ENCODE data around the gene DOLPP1. TPM values are rescaled to one million over a fixed set of nuclear protein-coding genes. Genes with fewer than 3 reads are reported as not detected.

DOLPP1 gene
- total and polyA plus RNA-seq, 8 donors, result 4.2 to 10.5 (median 6.7) TPM

- WGBS, 2 donors, result 62 to 81% methylated on average over 3 of the region's 3 CpGs
- DNase-seq (no peak), ATAC-seq (no peak), FAIRE-seq (no peak)
- H3K27me3 ChIP-seq, result no peaks in the 10 kb centered on the region
- no peak overlapping the region for H3K27ac ChIP-seq
- intact Hi-C loops (cut with DNase I), result loop anchor here in 2 of 3 donors (5.0 to 10.0 kb wide), 3 partner anchors 42 to 657 kb away; no protein-coding TSS in a partner anchor
- no peak overlapping the region for H3K4me3 ChIP-seq
- H3K4me1 ChIP-seq, result no peaks in the 10 kb centered on the region
- no peaks in the 10 kb centered on the region for H3K9me3 ChIP-seq
- peaks cover 0 to 4% (median 0%) of the 10 kb centered on the region in 3 donors for H3K36me3 ChIP-seq
- TF ChIP-seq CTCF (IDR thresholded peaks at IDR 0.05), result no peak
Observed at GRCh38 chr9:129130791-129131190, 49.9 kb downstream of the DOLPP1 start.

- no peak for FAIRE-seq
- intact Hi-C loops (cut with DNase I), result loop anchor here in 2 of 3 donors (5.0 to 10.0 kb wide), 3 partner anchors 41 to 656 kb away; no protein-coding TSS in a partner anchor
- Histone ChIP-seq H3K4me3 (no peak overlapping the region), H3K36me3 (peaks cover 0 to 4% (median 0%) of the 10 kb centered on the region in 3 donors), H3K9me3 (no peaks in the 10 kb centered on the region), H3K27ac (no peak overlapping the region), H3K27me3 (no peaks in the 10 kb centered on the region), H3K4me1 (no peaks in the 10 kb centered on the region)
- TF ChIP-seq CTCF (IDR thresholded peaks at IDR 0.05), result peak; percentile 96 to 98 (median 97)
- DNase-seq, result peak; percentile 66 to 92 (median 84)
- 41% methylated on average over 13 of the region's 13 CpGs for WGBS, 2 donors
- peak; percentile 83 to 97 (median 94) for ATAC-seq
Observed at GRCh38 chr9:129131300-129132145, 50.6 kb downstream of the DOLPP1 start.

GRCh38 chr9:129133082-129133481, 52.2 kb downstream of the DOLPP1 start:
- intact Hi-C loops (cut with DNase I), result loop anchor here in 2 of 3 donors (5.0 to 10.0 kb wide), 3 partner anchors 39 to 654 kb away; no protein-coding TSS in a partner anchor
- H3K4me1 ChIP-seq, result peaks cover 0 to 2% (median 0%) of the 10 kb centered on the region in 3 donors
- H3K27me3 ChIP-seq, result no peaks in the 10 kb centered on the region
- DNase-seq (no peak), FAIRE-seq (no peak), ATAC-seq (no peak)
- H3K4me3 ChIP-seq, result no peak overlapping the region
- H3K36me3 ChIP-seq, result peaks cover 0 to 9% (median 0%) of the 10 kb centered on the region in 3 donors
- 84 to 94% methylated on average over 4 of the region's 4 CpGs for WGBS, 2 donors
- no peak overlapping the region for H3K27ac ChIP-seq
- H3K9me3 ChIP-seq, result no peaks in the 10 kb centered on the region
- no peak for TF ChIP-seq CTCF (IDR thresholded peaks at IDR 0.05)

- ATAC-seq, result no peak
- no peak for FAIRE-seq
- intact Hi-C loops (cut with DNase I), result loop anchor here (5.0 to 10.0 kb wide), 2 partner anchors 477 to 479 kb away; no protein-coding TSS in a partner anchor
- Histone ChIP-seq H3K27ac (no peak overlapping the region), H3K4me3 (no peak overlapping the region), H3K9me3 (no peaks in the 10 kb centered on the region), H3K4me1 (peaks cover 7 to 22% (median 8%) of the 10 kb centered on the region in 3 donors), H3K27me3 (no peaks in the 10 kb centered on the region), H3K36me3 (peaks cover 0 to 5% (median 0%) of the 10 kb centered on the region in 3 donors)
- no peak for TF ChIP-seq CTCF (IDR thresholded peaks at IDR 0.05)
- WGBS, 2 donors, result 82 to 84% methylated on average over 6 of the region's 6 CpGs
- no peak for DNase-seq
Observed at GRCh38 chr9:129135476-129135875, 54.6 kb downstream of the DOLPP1 start.

Data from pancreas (tissue), 10 donors.